Effector memory CD4-positive, alpha-beta T cell (primary cell): ENCODE results near the gene NFIC.

Source experiments
- DNase-seq, 3 donors: peaks; one replicate each; pipeline ENCODE4 v3.0.0-alpha.2; 2020
- H3K27ac ChIP-seq: 2 replicates; pipeline ENCODE4 v1.7.0; 2013; ENCODE audit warnings: mild to moderate bottlenecking, low read length, moderate library complexity; ENCODE audit not compliant: insufficient read depth, poor library complexity, severe bottlenecking
- H3K27me3 ChIP-seq: replicated peaks from 2 replicates; pipeline ENCODE4 v1.7.0; 2013; ENCODE audit warnings: mild to moderate bottlenecking, low read length; ENCODE audit not compliant: insufficient read depth, control insufficient read depth, poor library complexity, severe bottlenecking
- H3K36me3 ChIP-seq: 2 replicates; pipeline ENCODE4 v1.7.0; 2013; ENCODE audit warnings: mild to moderate bottlenecking, low read length, moderate library complexity; ENCODE audit not compliant: control insufficient read depth, insufficient read depth
- H3K4me1 ChIP-seq: 2 replicates; pipeline ENCODE4 v1.7.0; 2013; ENCODE audit warnings: low read length, mild to moderate bottlenecking; ENCODE audit not compliant: control insufficient read depth, insufficient read depth, poor library complexity, severe bottlenecking
- H3K4me3 ChIP-seq: 2 replicates; pipeline ENCODE4 v1.7.0; 2013; ENCODE audit warnings: low read length, low read depth, mild to moderate bottlenecking; ENCODE audit not compliant: insufficient read depth, poor library complexity, severe bottlenecking
- H3K9me3 ChIP-seq: 2 replicates; pipeline ENCODE4 v1.7.0; 2013; ENCODE audit warnings: mild to moderate bottlenecking, low read length, moderate library complexity; ENCODE audit not compliant: control insufficient read depth

Gene NFIC

GRCh38 chr19:3458229-3459088, 92.1 kb downstream of the NFIC start:
- Histone ChIP-seq H3K36me3 (peaks cover 21% of the 10 kb centered on the region), H3K27ac (no peak overlapping the region), H3K4me1 (no peaks in the 10 kb centered on the region), H3K9me3 (no peaks in the 10 kb centered on the region), H3K4me3 (no peak overlapping the region), H3K27me3 (no peaks in the 10 kb centered on the region)
- no peak for DNase-seq

- Histone ChIP-seq H3K4me3 (no peak overlapping the region), H3K27me3 (no peaks in the 10 kb centered on the region), H3K4me1 (no peaks in the 10 kb centered on the region), H3K27ac (no peak overlapping the region), H3K9me3 (no peaks in the 10 kb centered on the region), H3K36me3 (peaks cover 13% of the 10 kb centered on the region)
- DNase-seq, result no peak
Measured at GRCh38 chr19:3459089-3459881, 92.9 kb downstream of the NFIC start.

GRCh38 chr19:3459965-3460582, 93.7 kb downstream of the NFIC start:
- no peaks in the 10 kb centered on the region for H3K4me1 ChIP-seq

DNA sequence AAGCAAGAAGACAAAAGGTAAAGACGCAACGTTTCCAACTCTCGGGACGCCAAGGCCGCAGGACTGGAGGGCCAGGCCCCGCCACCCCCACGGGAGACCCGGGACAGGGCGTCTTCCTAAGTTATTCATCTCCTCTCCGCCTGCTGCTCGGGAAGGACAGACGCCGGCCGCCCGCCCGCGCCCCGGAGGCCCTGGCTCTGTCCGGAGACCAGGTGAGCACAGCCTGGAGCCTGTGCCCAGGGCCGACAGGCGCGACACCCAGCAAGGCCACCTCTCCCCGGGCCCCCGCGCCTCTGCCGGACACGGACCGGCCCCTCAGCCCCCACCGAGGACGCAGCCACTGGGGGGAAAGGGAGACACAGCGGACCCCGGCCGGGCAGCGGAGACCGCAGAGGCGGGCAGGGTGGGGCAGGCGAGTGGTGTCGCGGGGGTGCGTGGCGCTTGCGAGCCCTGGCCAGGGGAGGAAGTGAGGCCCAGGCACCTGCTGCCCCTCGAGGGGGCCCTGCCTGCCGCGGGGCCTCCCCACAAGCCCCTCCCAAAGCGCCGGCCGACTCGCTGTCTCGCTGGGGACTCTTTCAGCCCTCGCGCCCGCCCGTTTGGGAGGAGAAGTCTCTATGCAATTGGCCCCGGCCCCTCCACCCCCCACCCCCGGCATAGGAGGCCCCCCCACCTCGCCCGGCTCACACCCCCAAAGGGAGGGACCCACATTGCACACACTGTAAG, 96.8 kb downstream of the NFIC start:
- Histone ChIP-seq H3K9me3 (no peaks in the 10 kb centered on the region), H3K36me3 (no peaks in the 10 kb centered on the region), H3K27ac (no peak overlapping the region), H3K4me3 (no peak overlapping the region), H3K4me1 (no peaks in the 10 kb centered on the region), H3K27me3 (no peaks in the 10 kb centered on the region)
- no peak for DNase-seq

More at GRCh38 chr19:3459965-3460582, 93.7 kb downstream of the NFIC start:
- Histone ChIP-seq H3K27ac (no peak overlapping the region), H3K9me3 (no peaks in the 10 kb centered on the region), H3K36me3 (peaks cover 5% of the 10 kb centered on the region), H3K27me3 (no peaks in the 10 kb centered on the region), H3K4me3 (no peak overlapping the region)
- DNase-seq, result no peak

DNA sequence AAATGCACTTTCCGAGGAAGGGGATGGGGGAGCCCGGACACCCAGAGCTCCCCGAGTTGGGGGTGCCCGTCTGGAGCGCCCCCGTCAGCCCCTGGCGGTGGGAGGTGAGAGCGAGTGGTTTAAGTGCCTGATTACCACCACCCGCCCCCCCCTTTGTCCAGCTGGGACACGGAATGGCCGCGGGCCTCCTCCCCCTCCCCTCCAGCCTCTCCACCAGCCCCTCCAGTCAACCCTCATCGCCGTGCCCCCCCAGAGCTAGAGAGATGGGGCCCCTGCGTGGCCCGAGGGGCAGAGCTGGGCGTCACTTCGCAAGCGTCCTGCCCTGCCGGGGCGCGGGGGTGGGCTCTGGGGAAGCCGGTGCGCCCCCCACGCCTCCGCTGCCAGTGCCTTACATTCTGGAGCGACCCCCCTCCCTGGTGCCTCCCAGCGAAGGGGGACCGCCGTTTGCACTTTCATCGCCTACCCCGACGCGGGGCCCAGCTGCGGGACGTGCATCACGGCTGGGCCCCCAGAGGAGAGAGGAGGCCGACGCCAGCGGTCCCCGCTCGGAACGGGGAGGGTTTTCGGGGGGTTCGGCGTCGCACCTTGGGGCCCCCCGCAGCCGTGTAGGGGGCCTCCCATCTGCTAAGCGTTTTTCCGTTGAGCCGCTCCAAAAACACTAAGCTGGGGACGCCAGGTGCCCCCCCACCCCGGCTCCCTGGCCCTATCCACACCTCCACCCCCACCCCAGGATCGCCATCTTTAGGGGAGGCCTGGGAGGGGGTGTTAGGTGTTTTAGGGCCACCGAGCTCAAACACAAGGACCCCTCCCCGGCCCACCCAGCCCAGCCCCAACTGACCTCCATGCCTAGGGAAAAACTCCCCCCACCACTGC, 97.6 kb downstream of the NFIC start:
- no peaks in the 10 kb centered on the region for H3K9me3 ChIP-seq
- DNase-seq, result no peak
- H3K4me1 ChIP-seq, result no peaks in the 10 kb centered on the region
- H3K36me3 ChIP-seq, result no peaks in the 10 kb centered on the region
- H3K4me3 ChIP-seq, result no peak overlapping the region
- no peaks in the 10 kb centered on the region for H3K27me3 ChIP-seq
- H3K27ac ChIP-seq, result no peak overlapping the region

- no peaks in the 10 kb centered on the region for H3K4me1 ChIP-seq
- H3K9me3 ChIP-seq, result no peaks in the 10 kb centered on the region
- no peaks in the 10 kb centered on the region for H3K36me3 ChIP-seq
- H3K27ac ChIP-seq, result no peak overlapping the region
- DNase-seq, result no peak
- H3K4me3 ChIP-seq, result no peak overlapping the region
- no peaks in the 10 kb centered on the region for H3K27me3 ChIP-seq
Measured at GRCh38 chr19:3464587-3465235, 98.3 kb downstream of the NFIC start.

GRCh38 chr19:3465552-3465951, 99.2 kb downstream of the NFIC start:
- DNase-seq, result no peak
- H3K27ac ChIP-seq, result no peak overlapping the region
- H3K4me3 ChIP-seq, result no peak overlapping the region
- H3K4me1 ChIP-seq, result no peaks in the 10 kb centered on the region
- no peaks in the 10 kb centered on the region for H3K27me3 ChIP-seq
- no peaks in the 10 kb centered on the region for H3K9me3 ChIP-seq
- no peaks in the 10 kb centered on the region for H3K36me3 ChIP-seq

GRCh38 chr19:3466635-3467034, 100.3 kb downstream of the NFIC start:
- DNase-seq, result no peak
- no peaks in the 10 kb centered on the region for H3K36me3 ChIP-seq
- no peaks in the 10 kb centered on the region for H3K27me3 ChIP-seq
- no peak overlapping the region for H3K27ac ChIP-seq
- no peak overlapping the region for H3K4me3 ChIP-seq
- no peaks in the 10 kb centered on the region for H3K4me1 ChIP-seq
- H3K9me3 ChIP-seq, result no peaks in the 10 kb centered on the region
